Hematopoietic multipotent progenitor cell treated with erythropoietin and hydrocortisone succinate and interleukin-3 and kit ligand, for 15 days (in vitro differentiated cells): ENCODE measurements around the gene FOXA1.

Experiments used
- DNase-seq: peaks from one replicate; pipeline ENCODE4 v3.0.0-alpha.2; 2015; ENCODE audit warnings: low spot score

The FOXA1 gene

DNA sequence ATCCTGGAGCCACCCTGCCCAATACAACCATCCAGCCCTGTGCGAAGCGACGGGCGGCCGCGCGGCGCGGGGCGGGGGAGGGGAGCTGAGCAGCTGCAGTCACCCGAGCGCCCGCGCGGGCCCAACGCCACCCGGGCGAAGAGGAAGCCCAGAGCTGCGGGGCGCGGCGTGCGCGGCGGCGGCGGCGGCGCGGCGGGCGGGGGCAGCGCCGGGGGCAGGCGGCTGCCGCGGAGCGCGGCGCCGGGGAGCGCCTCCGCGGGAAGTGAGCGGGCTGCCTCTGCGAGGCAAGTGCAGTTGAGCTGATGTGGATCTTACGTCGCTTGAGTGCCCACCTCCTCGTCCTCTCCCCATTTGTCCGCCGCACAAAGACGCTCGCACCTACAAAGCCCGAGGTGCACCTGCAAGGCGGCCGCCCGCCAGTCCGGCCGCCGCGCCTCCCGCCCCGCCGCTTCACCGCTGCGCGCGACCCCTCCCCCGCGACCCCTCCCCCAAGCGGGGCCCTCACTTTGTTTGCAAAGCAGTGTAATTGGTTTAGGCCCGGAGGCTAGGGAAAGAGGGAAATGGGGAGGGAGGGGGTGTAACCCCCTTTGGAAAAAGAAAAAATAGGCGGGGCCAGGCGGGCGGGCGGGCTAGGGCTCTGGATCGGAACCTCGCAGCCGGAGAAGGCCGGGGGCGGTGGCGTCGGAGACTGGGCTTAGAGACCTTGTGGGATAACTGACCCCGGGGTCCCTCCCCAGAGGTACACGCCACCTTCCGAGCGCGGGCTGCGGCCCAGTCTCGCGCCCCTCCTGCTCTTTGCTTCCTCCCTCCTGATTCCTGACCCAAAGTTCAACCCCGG, at the start of gene FOXA1, which contains the start of gene TTC6:
Gene FOXA1, minus strand, starts transcription at position 279 of the 838 bp plus-strand sequence. Its CDS starts 277 bp downstream, at position 2.
Gene TTC6, plus strand, starts transcription at position 659 of the 838 bp plus-strand sequence. CDS start 26,436 bp downstream, outside the sequence.
- DNase-seq = no peak

DNA sequence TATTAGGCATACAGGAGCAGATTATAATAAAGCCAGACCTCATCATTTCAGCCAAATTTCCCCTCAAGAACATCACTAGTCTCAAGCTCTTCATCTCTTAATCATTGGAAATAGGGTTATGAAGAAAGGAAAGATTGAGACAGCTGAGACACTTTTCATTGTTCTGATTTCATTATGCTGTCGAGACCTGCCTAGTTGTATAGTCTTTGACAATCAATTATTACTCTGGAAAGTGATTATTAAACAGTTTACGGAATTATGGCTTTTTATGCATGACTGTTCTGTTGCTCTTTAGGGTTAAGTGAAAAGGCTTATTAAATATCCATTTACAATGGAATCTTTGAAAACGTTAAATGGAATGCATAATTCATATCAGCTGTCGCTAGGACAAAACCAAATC, 48.7 kb upstream of the FOXA1 start:
- DNase-seq = no peak

DNA sequence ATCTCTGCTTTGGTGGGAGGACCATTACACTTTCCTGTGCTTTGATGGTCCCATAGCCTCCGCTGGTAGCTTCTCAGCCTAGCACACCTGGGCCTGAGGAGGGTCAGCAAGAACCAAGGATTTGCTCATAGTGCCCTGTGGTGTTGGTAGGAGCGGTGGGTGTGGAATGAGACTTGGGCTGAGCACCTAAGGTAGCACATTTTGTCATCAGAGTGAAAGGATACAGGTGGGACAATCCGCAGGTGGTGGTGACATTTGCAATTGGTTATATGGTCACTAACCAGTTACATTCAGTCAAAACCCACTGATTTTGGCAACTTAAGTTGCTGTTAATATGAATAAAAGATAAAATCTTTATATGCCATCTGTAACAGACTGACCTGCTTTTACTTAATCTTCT, 47.1 kb upstream of the FOXA1 start:
- DNase-seq = no peak

DNA sequence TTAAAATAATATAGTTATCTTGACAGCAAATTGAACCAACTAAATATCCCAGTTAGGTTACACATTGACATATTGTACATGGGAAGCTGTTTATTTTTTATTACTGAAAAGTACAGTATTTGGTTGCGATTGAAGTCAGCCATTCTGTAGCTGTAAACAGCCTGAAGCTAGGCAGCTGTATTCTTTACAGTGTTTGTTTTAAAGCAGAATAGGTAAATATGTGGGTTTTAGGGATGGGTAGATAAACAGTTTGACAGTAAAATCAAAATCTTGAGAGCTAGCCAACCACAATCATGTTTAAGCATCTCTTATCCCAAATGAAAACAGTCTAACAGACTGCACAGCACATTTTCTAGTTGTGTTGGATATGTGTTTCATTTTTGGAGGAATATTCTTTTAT, 46.1 kb upstream of the FOXA1 start:
- no peak for DNase-seq

DNA sequence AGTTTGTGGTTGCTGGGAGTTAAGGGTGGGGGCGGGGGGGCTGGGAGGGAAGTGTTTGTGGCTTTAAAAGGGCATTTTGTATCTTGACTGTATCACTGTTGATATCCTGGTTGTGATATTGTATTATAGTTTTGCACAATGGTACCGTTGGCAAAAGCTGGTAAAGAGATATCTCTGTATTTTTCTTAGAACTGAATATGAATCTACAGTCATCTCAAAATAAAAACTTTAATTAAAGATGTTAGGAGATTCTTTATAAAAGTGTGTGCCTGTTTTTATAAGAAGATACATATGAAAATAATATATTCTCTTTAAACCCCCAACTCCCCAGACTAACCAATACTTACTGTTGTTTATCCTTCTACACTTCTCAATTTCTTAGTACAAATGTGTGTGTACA, 43.5 kb upstream of the FOXA1 start:
- no peak for DNase-seq

DNA sequence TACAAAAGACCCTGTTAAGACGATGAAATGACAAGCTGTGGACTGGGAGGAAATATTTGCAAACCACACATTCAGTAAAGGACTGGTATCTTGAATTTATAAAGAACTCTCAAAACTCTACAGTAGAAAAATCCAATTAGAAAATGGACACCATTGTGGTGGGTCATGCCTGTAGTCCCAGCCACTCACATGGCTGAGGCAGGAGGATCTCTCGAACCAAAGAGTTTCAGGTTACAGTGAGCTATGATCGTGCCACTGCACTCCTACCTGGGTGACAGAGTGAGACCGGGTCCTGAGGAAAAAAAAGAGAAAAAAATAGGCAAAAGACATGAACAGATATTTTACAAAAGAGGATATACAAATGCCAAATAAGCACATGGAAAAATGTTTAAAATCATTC, 42.3 kb upstream of the FOXA1 start:
- DNase-seq = no peak

DNA sequence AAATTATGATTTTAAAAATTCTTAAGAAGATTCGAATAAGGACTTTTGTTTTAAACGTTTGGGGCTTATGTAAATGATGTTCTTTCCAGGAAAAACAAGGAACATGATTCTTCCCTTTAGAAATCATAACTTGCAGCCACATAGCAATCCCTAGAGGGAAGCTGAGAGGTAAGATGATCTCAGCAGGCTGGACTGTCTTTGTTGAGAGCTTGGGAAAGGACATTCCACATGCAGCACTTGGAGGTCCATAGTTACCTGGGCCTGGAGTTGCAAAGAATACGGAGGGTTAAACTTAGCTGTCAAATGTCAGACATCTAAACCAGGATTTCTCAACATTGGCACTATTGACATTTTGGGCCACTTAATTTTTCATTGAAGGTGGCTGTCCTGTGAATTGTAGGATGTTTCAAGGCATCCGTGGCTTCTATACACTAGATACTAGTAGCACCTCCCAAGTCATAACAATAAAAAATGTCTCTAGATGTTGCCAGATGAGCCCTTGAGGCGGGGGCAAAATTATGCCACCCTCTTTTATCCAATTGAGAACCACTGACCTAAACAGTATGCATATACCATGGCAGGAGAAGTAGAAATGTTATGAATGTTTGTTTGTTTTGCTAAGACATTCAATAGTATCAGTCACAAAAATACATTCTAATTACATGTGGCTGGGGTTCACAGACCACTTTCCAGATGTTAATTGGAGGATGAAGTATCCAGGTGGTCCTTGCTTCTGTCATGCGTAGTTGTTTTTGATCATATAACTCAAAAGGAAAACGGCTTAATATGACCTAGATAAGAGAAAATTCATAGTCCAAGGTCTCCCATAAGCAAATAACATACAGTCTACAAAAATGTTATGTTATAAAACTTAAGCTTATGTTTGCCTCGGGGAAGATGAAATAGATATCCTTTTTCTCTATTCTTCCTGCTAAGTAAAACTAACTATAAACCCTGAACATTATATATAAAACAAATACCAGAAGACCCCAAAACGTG, 30.8 kb upstream of the FOXA1 start:
- no peak for DNase-seq

DNA sequence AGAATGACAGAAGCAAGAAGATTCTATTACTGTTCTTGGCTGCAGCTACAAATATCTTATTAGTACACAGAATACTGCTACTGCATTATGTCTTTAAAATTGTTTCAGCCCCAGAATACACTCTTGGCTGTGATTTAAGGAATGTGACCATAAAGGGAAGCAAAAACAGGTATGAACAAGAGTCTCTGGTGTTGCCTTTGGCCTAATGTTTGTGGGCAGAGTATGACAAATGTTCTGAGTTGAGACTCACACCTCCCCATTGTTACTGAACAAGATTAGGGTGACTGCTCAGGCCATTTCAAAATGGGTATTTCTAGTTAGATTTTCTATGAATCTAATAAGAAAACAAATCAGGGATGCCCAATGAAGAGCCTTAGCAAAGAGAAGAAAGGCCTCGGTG, 28.9 kb upstream of the FOXA1 start:
- no peak for DNase-seq

DNA sequence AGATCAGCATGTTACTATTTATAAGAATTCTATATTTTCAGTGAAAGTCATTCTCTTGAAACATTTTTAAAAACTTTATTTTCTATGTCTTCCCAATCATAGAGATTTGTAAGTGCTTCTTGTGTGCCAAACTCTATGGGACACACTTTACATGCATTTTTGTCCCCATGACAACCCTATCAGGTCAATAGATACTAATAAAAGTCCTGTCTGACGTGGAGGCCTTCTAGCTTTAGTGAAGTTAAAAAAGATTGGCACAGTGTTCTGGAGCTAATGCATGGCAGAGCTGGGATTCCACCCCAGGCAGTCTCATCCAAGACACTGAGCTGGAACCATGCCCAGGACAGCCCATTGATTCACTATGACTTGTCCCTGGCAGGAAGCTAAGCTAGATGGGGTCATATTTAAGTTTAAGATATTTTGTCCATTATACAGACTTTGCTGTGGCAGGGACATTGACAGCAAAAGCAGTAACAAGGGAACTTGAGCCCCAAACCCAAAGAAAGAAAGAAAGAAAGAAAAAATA, 28.4 kb upstream of the FOXA1 start:
- DNase-seq = no peak

DNA sequence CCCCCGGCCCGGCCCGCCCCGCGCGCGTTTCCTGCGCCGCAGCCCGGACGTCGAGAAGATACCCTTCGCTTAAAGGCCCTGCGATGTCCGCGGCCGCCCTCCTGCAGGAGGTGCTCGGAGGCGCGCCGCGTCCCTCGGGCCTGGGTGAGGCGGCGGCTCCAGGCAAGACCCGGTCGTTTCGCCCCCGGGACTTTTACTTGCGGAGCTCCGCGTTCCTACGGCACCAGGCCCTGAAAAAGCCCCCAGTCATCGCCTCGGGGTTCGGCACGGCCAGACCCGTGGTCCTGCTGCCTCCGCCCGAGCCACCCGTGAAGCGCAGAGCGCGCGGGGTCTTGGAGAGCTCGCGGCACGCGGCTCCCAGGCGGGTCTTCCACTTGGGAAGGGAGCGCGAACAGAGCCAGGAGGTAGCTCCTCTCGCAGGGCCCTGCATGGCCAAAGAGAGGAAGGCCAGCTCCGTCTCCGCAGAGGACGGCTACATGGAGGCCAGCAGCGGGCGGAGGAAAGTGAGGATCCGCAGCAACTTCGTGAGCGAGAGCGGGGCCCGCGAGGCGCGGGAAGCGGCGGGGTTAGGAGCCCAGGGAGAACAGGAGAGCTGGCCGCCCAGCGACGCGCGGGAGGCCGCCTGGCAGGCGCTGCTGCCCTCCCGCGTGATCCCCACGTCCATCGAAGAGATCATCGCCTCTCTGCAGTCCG, 27.3 kb upstream of the FOXA1 start:
- no peak for DNase-seq

DNA sequence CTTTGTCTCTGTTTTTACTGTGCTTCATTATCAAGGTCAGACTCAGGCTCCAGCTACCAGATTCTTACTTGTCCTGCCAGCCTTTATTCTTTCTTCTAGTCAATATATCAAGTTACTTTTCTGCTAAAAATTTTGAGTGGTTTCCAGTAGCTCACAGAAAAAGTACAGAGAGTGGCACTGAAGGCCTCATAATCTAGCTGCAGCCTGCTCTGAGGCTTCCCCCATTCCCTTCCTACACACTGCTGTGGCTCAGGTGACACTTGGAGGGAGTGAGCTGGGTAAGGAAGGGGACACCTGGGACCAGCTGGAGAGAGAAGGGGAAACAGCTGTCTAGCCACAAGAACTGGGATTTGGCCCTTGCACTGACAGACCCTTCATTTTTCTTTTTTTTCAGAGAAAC, 25.8 kb upstream of the FOXA1 start:
- no peak for DNase-seq

DNA sequence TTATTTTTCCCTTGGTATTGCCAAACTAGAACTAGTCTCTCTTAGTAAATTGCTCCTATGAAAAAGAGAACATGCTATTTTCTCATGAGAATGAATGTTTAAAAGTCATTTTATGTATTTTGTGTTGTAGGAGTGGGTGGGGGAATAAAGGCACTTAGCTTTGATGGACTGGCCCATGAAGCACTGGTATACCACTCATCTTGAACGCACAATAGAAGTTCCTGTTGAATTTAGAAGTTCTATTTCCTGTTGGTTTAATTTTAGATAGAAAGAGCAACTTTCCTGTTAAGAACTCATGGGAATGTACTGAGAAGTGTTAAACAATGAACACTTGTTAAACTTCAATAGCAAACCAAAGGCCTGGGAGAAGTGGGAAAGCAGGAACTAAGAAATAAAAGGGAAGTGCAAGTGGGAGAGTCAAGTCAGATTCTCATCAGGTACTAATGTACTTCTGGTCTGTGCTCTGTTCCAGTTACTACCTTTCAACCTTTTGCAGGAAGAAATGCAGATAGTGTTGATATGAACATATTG, 23.5 kb upstream of the FOXA1 start:
- no peak for DNase-seq

DNA sequence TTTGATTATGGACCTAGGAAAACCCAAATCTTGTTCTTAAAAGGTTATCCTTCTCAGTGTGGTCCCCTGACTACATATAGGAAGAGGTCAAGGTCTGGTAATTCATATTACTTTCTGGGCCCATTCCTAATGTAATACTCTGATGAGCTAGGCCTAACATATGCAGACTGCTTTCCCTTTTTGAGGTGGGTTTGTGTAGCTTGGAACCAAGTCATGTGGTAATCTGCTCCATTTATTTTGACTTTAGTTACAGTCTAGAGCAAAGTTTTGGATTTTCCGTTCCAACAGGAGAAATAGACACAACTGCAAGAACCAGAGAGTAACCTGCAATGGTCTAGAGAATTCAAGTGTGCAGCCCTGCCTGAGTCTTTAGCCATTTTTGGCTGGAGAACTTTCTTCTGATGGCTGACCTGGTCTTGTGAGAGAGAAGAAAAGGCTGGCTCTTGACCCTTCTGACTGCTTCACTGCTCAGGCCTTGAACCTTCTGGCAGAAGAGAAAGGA, 22.9 kb upstream of the FOXA1 start:
- no peak for DNase-seq

DNA sequence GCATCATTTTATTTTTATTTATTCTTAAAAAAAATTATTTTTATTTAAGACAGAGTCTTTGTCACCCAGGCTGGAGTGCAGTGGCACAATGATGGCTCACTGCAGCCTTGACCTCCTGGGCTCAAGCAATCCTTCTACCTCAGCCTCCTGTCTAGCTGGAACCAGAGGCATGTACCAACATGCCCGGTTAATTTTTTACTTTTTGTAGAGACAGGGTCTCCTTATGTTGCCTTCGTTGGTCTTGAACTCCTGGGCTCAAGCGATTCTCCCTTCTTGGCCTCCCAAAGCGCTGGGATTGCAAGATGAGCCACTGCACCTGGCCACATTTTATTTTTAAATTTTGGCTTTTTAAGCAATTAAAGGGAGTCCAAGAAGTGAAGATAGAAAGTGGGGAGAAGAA, 21.8 kb upstream of the FOXA1 start:
- DNase-seq = no peak

DNA sequence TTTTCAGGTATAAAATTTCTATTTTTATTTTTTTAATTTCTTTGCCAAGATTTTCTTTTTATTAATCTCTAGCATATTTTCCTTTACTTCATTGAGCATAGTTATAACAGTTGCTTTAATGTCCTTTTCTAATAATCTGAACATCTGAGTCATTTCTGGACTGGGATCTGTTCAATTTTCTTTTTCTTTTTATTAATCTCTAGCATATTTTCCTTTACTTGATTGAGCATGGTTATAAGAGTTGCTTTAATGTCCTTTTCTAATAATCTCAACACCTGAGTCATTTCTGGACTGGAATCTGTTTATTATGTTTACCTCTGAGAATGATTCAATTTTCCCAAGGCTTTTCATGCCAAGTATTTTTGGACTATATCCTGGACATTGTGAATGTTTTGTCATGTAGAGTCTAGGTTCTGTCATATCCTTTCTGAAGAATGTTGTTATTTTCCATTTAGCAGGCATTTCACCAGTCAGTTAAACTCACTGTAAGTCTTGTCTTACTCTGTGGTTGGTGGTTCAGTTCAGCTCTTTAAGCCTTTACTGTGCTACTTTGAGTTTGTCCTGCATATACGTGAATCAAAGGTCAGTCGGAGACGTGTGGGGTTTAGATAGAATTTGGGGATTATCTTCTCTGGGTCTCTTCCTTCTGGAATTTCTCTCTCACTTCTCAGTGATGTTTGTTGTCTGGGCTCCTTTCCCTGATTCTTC, 20.7 kb upstream of the FOXA1 start:
- no peak for DNase-seq

DNA sequence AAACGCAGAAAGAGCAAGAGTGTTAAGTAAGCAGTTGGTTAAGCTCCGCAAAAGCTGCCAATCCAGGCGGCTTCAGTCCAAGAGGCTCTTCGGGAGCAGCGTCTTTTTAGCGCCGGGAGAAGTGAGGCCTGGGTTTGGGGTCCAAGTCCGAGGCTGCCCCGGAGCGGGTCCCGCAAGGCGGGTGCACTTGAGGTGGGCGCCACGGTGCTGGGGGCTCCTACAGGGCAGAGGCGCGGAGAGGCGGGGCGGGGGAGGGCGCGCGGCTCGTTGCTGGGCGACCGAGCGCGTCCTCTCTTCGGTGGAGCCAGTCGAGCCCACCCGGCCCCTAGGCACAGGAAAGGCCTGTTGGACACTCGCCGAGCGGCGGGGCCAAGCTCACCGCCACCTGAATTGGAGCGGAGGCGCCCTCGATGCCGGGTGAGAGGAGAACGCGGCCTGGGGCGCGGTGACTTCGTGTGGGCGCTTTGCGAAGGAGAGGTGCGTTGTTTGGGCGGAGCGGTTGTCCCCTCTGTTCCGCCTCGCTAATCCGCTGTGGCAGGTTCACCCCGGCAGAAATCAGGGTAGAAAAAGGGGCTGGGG, 16.0 kb upstream of the FOXA1 start:
- DNase-seq = no peak

DNA sequence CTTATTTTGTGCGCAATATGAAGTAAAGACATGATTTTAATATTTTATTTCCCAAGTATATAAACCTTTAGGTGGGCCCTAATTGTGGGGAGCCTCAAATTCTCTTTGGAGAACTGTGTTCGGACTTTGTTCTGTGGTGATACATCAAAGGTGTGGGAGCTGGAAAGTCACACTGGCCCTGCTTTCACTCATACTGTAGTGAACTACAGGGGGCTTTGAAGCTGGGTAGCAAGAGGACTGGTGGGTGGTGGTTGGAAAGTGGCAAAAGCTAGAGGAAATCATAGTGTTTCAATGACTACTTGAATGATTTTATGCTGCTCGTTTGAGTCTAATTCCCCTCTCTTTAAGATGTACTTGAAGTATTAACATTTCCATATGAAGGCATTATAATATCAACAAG, 13.6 kb upstream of the FOXA1 start:
- DNase-seq = no peak

DNA sequence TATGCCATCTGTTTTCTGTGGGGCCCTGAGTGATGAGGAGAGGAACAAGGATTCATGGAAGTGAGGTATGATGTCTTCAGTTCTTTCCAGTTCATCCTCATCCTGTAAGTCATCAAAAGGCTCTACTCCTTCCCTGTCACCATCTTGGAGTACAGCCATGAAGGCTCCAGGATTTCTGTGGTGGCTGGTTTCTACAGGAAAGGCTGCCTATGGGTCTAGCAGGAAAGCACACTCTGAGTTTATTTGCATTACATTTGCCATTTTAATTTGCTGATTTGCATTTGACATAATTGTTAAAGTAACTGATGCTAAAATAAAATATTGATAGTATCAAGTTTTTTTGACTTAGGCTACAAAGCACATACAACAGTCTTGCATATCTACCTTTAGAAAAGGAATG, 11.6 kb upstream of the FOXA1 start:
- DNase-seq = no peak

DNA sequence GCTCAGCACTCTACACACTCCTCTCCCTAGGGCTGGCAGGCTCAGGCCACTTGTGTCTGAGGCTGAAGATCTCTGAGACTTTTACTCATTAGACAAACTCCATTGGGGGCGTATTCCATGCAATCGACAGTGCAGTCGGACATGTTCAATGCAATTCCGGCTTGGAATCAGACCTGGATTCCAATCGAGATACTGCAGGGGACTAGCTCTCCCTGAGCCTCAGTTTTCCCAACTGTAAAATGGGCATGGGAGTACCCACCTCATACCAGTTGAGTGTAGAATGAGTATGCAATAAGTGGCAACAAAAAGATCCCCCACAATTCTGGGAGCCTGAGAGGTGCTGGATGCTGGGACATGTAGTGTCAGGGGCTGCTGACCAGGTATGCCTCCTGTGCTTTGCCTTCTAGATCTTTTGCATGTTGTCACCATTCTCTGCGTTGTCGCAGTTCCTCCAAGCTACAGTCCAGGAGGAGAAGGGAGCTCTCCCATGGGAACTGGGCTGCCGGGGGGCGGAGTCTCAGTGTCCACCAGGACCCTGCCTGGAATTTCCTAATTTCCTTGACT, 8.7 kb upstream of the FOXA1 start:
- DNase-seq = no peak
